A549 treated with Mapracorat at 1 μM for 4 hours (cell line): ENCODE data around the gene POU3F4. TPM values are rescaled to one million over a fixed set of nuclear protein-coding genes. Genes with fewer than 3 reads are reported as not detected.

Source experiments
- total RNA-seq: library from RNA; stranded (reverse); fragments of 200-300 nt; extraction: Qiagen RNA extraction; gene quantifications from 5 replicates; pipeline ENCODE4 v1.2.3, GENCODE V29; 2022

Gene POU3F4
- total RNA-seq, result not detected in 5 replicates

GRCh38 chrX:83508006-83508405 is at the start of gene POU3F4:
TSS of gene POU3F4 (plus strand) at chrX:83508290. CDS start at chrX:83508325, 35 bp downstream.

